ENCODE data around the gene E2F8. TPM values are rescaled to one million over a fixed set of nuclear protein-coding genes. Genes with fewer than 3 reads are reported as not detected.

The E2F8 gene
- total RNA-seq, 1 experiment from 2014 or later, result 18.4 TPM

- Histone ChIP-seq H3K4me3 (replicated peaks in 1 of 2; ENCODE audit: low read depth in 1 of 2, low read length in 2 of 2) (no peak overlapping the region), H3K36me3 (ENCODE audit: control insufficient read depth in 1 of 2, insufficient read depth in 2 of 2, low read length in 2 of 2) (no peaks in the 10 kb centered on the region), H3K4me2 (ENCODE audit: low read length) (no peak overlapping the region), H3K9me2 (ENCODE audit: insufficient read depth) (no peaks in the 10 kb centered on the region), H2AFZ (ENCODE audit: low read depth, low read length, poor library complexity, severe bottlenecking) (no peak overlapping the region), H3K9me3 (ENCODE audit: control insufficient read depth in 1 of 2, insufficient read depth in 1 of 2, low read depth in 1 of 2, low read length in 2 of 2) (no peaks in the 10 kb centered on the region), H3K4me1 (ENCODE audit: control insufficient read depth in 1 of 2, insufficient read depth in 2 of 2, low read length in 2 of 2) (peaks cover 3 to 7% of the 10 kb centered on the region in 2 experiments; a peak in 1 of 4 replicates), H3K27me3 (ENCODE audit: insufficient read depth, low read length) (peaks cover 21% of the 10 kb centered on the region; the same call in 1 of the 2 replicates), H3K79me2 (ENCODE audit: insufficient read depth, low read length) (no peaks in the 10 kb centered on the region), H3K27ac (ENCODE audit: low read depth, low read length) (no peak overlapping the region), H4K20me1 (ENCODE audit: insufficient read depth) (no peaks in the 10 kb centered on the region), H3K9ac (ENCODE audit: low read length) (no peak overlapping the region)
- CTCF ChIA-PET, result no interaction called here
- DNase-seq (ENCODE audit: low read depth, low spot score) (no peak), ATAC-seq (no peak)
- POLR2A ChIA-PET, result no interaction called here
- BruUV-seq (replicated peaks), result no TSS peak
- RAD21 ChIA-PET (ENCODE audit: low non-redundant PET in 1 of 2, low total read pairs in 2 of 2, uncharacterized antibody in 2 of 2, unreplicated experiment in 2 of 2), result no interaction called here
- intact Hi-C loops (cut with micrococcal nuclease), result no loop called here
- no peak for TF ChIP-seq ZFX (IDR thresholded peaks at IDR 0.05)
- TF ChIP-seq JUND (IDR thresholded peaks at IDR 0.05), result no peak
- no peak for TF ChIP-seq SIN3A (IDR thresholded peaks at IDR 0.05; ENCODE audit: low read depth)
- TF ChIP-seq CTCF (IDR thresholded peaks at IDR 0.05 in 2 of 3, conservative IDR thresholded peaks at IDR 0.05 in 1 of 3; ENCODE audit: borderline replicate concordance in 1 of 3, insufficient read depth in 1 of 3, low read depth in 2 of 3, low read length in 2 of 3), result no peak
- no peak for TF ChIP-seq EZH2 (IDR thresholded peaks at IDR 0.05)
- no peak for TF ChIP-seq TCF7L2 (IDR thresholded peaks at IDR 0.05; ENCODE audit: borderline replicate concordance, extremely low read depth, insufficient read depth, insufficient read length)
- TF ChIP-seq REST (IDR thresholded peaks at IDR 0.05; ENCODE audit: low read depth), result no peak
- TF ChIP-seq YY1 (IDR thresholded peaks at IDR 0.05; ENCODE audit: extremely low read depth, insufficient replicate concordance, low read depth, low read length), result no peak
- TF ChIP-seq EGR1 (IDR thresholded peaks at IDR 0.05; ENCODE audit: low read depth), result no peak
- TF ChIP-seq CEBPB (IDR thresholded peaks at IDR 0.05; ENCODE audit: low read depth), result no peak
- no peak for TF ChIP-seq ATF3 (IDR thresholded peaks at IDR 0.05)
- no peak for TF ChIP-seq SRF (IDR thresholded peaks at IDR 0.05; ENCODE audit: low read depth)
- no peak for TF ChIP-seq ZBTB33 (IDR thresholded peaks at IDR 0.05; ENCODE audit: extremely low read depth, insufficient replicate concordance, low read length)
- no peak for TF ChIP-seq EZH2phosphoT487 (IDR thresholded peaks at IDR 0.05; ENCODE audit: borderline replicate concordance)
- no peak for TF ChIP-seq SP1 (IDR thresholded peaks at IDR 0.05; ENCODE audit: low read depth)
- no peak for TF ChIP-seq FOSL1 (IDR thresholded peaks at IDR 0.05; ENCODE audit: low read depth)
- TF ChIP-seq RAD21 (IDR thresholded peaks at IDR 0.05; ENCODE audit: low read depth), result no peak
- no peak for TF ChIP-seq POLR2AphosphoS5 (IDR thresholded peaks at IDR 0.05; ENCODE audit: low read depth, low read length)
- TF ChIP-seq CBX3 (IDR thresholded peaks at IDR 0.05; ENCODE audit: low read depth), result no peak
- no peak for TF ChIP-seq MAX (IDR thresholded peaks at IDR 0.05)
Measured at GRCh38 chr11:19204836-19205235, 35.9 kb downstream of the E2F8 start.

All from HCT116 (cell line).